H9 (cell line): ENCODE data around the gene SH3TC2. TPM values are rescaled to one million over a fixed set of nuclear protein-coding genes. Genes with fewer than 3 reads are reported as not detected.

Experiments used
- DNase-seq: peaks from one replicate; pipeline ENCODE4 v3.0.0-alpha.2; 2017
- H2AFZ ChIP-seq: one replicate; pipeline ENCODE4 v1.6.1; 2013; ENCODE audit warnings: mild to moderate bottlenecking, low read length, control low read depth, moderate library complexity
- H2AK5ac ChIP-seq: 2 replicates; pipeline ENCODE4 v1.6.1; 2013; ENCODE audit warnings: low read length, control low read depth, mixed read lengths; ENCODE audit not compliant: insufficient read length
- H2BK120ac ChIP-seq: one replicate; pipeline ENCODE4 v1.6.1; 2013; ENCODE audit warnings: low read depth, mild to moderate bottlenecking, low read length, control low read depth, inconsistent platforms; ENCODE audit not compliant: poor library complexity, severe bottlenecking
- H2BK12ac ChIP-seq: 2 replicates; pipeline ENCODE4 v1.6.1; 2013; ENCODE audit warnings: low read length, control low read depth, mixed read lengths, low read depth; ENCODE audit not compliant: insufficient read length
- H2BK15ac ChIP-seq: 2 replicates; pipeline ENCODE4 v1.6.1; 2013; ENCODE audit warnings: low read depth, low read length, control low read depth
- H2BK20ac ChIP-seq: one replicate; pipeline ENCODE4 v1.6.1; 2013; ENCODE audit warnings: low read depth, mild to moderate bottlenecking, low read length, control low read depth, inconsistent platforms; ENCODE audit not compliant: poor library complexity, severe bottlenecking
- H2BK5ac ChIP-seq: 2 replicates; pipeline ENCODE4 v1.6.1; 2013; ENCODE audit warnings: low read length, control low read depth, mixed read lengths; ENCODE audit not compliant: insufficient read length
- H3K14ac ChIP-seq: 2 replicates; pipeline ENCODE4 v1.6.1; 2013; ENCODE audit warnings: low read length, control low read depth; ENCODE audit not compliant: insufficient read depth
- H3K18ac ChIP-seq: 2 replicates; pipeline ENCODE4 v1.6.1; 2013; ENCODE audit warnings: low read depth, mild to moderate bottlenecking, mixed read lengths, low read length, control low read depth; ENCODE audit not compliant: insufficient read length
- H3K23ac ChIP-seq: 2 replicates; pipeline ENCODE4 v1.6.1; 2013; ENCODE audit warnings: low read length, control low read depth, mixed read lengths, low read depth; ENCODE audit not compliant: insufficient read length
- H3K23me2 ChIP-seq: 2 replicates; pipeline ENCODE4 v1.6.1; 2013; ENCODE audit warnings: low read depth, mild to moderate bottlenecking, mixed read lengths, low read length, control low read depth; ENCODE audit not compliant: insufficient read length, poor library complexity, severe bottlenecking
- H3K27ac ChIP-seq: 2 replicates; pipeline ENCODE4 v1.5.1; 2013; ENCODE audit warnings: low read length, control low read depth, mixed read lengths, low read depth; ENCODE audit not compliant: insufficient read length
- H3K27me3 ChIP-seq: 2 replicates; pipeline ENCODE4 v1.6.1; 2013; ENCODE audit warnings: low read length, control low read depth, inconsistent platforms; ENCODE audit not compliant: insufficient read depth
- H3K4ac ChIP-seq: 2 replicates; pipeline ENCODE4 v1.6.1; 2013; ENCODE audit warnings: low read depth, mild to moderate bottlenecking, control low read depth, inconsistent platforms, low read length, moderate library complexity
- H3K4me1 ChIP-seq: 2 replicates; pipeline ENCODE4 v1.6.1; 2013; ENCODE audit warnings: low read length, control low read depth, inconsistent platforms; ENCODE audit not compliant: insufficient read depth
- H3K4me2 ChIP-seq: 2 replicates; pipeline ENCODE4 v1.6.1; 2013; ENCODE audit warnings: low read length, control low read depth, mixed read lengths; ENCODE audit not compliant: insufficient read length, insufficient read depth
- H3K56ac ChIP-seq: 2 replicates; pipeline ENCODE4 v1.6.1; 2013; ENCODE audit warnings: low read depth, mild to moderate bottlenecking, mixed read lengths, low read length, control low read depth; ENCODE audit not compliant: insufficient read length
- H3K79me1 ChIP-seq: 2 replicates; pipeline ENCODE4 v1.6.1; 2013; ENCODE audit warnings: low read depth, mild to moderate bottlenecking, moderate library complexity, low read length, control low read depth, inconsistent platforms; ENCODE audit not compliant: insufficient read depth, poor library complexity, severe bottlenecking
- H3K79me2 ChIP-seq: 2 replicates; pipeline ENCODE4 v1.6.1; 2013; ENCODE audit warnings: low read length, control low read depth, inconsistent platforms; ENCODE audit not compliant: insufficient read depth
- H3K9ac ChIP-seq: 2 replicates; pipeline ENCODE4 v1.6.1; 2013; ENCODE audit warnings: low read length, control low read depth, mixed read lengths; ENCODE audit not compliant: insufficient read length; ENCODE audit errors: extremely low read depth
- H3K9me3 ChIP-seq: one replicate; pipeline ENCODE4 v1.6.1; 2013; ENCODE audit warnings: low read depth, low read length, inconsistent platforms; ENCODE audit not compliant: control insufficient read depth
- H3T11ph ChIP-seq: one replicate; pipeline ENCODE4 v1.6.1; 2013; ENCODE audit warnings: mild to moderate bottlenecking, low read length, control low read depth, inconsistent platforms
- H4K20me1 ChIP-seq: one replicate; pipeline ENCODE4 v1.6.1; 2013; ENCODE audit not compliant: control insufficient read depth, insufficient read length, insufficient read depth
- H4K5ac ChIP-seq: 2 replicates; pipeline ENCODE4 v1.6.1; 2013; ENCODE audit warnings: low read depth, mild to moderate bottlenecking, mixed read lengths, low read length, control low read depth; ENCODE audit not compliant: insufficient read length
- H4K8ac ChIP-seq: replicated peaks from 2 replicates; pipeline ENCODE4 v1.6.1; 2013; ENCODE audit warnings: low read length, control low read depth, mixed read lengths, low read depth; ENCODE audit not compliant: insufficient read length
- H4K91ac ChIP-seq: 2 replicates; pipeline ENCODE4 v1.6.1; 2013; ENCODE audit warnings: low read depth, mild to moderate bottlenecking, moderate library complexity, mixed read lengths, low read length, control low read depth; ENCODE audit not compliant: insufficient read length
- H3K27ac Mint-ChIP-seq, 3 experiments: 2 replicates in 2 of 3; 3 replicates in 1 of 3; pipeline ENCODE4 v1.8.0; 2020 to 2021; ENCODE audit warnings: mixed read lengths in 3 of 3, mild to moderate bottlenecking in 1 of 3, moderate library complexity in 1 of 3
- H3K27me3 Mint-ChIP-seq: 2 replicates; pipeline ENCODE4 v1.8.0; 2021; ENCODE audit warnings: low read depth, mild to moderate bottlenecking, moderate library complexity, mixed read lengths
- H3K36me3 Mint-ChIP-seq, 3 experiments: 2 replicates in 2 of 3; 3 replicates in 1 of 3; pipeline ENCODE4 v1.8.0; 2020 to 2021; ENCODE audit warnings: low read depth in 3 of 3, mixed read lengths in 3 of 3; ENCODE audit not compliant: insufficient read depth in 1 of 3
- H3K4me1 Mint-ChIP-seq, 2 experiments: 2 replicates each; pipeline ENCODE4 v1.8.0; 2020; ENCODE audit warnings: mixed read lengths in 2 of 2
- H3K4me3 Mint-ChIP-seq, 2 experiments: 2 replicates in 1 of 2; 3 replicates in 1 of 2; pipeline ENCODE4 v1.8.0; 2020 to 2021; ENCODE audit warnings: mild to moderate bottlenecking in 2 of 2, mixed read lengths in 2 of 2, moderate library complexity in 1 of 2
- H3K9me3 Mint-ChIP-seq, 2 experiments: 2 replicates in 1 of 2; 3 replicates in 1 of 2; pipeline ENCODE4 v1.8.0; 2020; ENCODE audit warnings: mild to moderate bottlenecking in 2 of 2, mixed read lengths in 2 of 2, moderate library complexity in 1 of 2
- CTCF ChIP-seq: fragments of 200-600 bp; sonication (generic); conservative IDR thresholded peaks from 3 replicates; pipeline ENCODE4 v1.8.0; 2021; ENCODE audit warnings: antibody characterized with exemption, mild to moderate bottlenecking
- WGBS: extraction: QIAGEN DNeasy Blood & Tissue Kit; methylation state at CpG from one replicate; pipeline ENCODE4 v1.1.7; 2013; ENCODE audit warnings: missing lambda C conversion rate, low lambda C conversion rate, mixed read lengths; ENCODE audit not compliant: insufficient read length; ENCODE audit errors: extremely low coverage; 5-methylcytosine and 5-hydroxymethylcytosine counted together
- total RNA-seq: library from RNA; stranded (reverse); gene quantifications from 2 replicates; pipeline ENCODE4 v1.2.1, GENCODE V29; 2021

The SH3TC2 gene
- total RNA-seq, 1 experiment from 2014 or later, result not detected

GRCh38 chr5:148967783-148968182 is 95.1 kb downstream of the SH3TC2 start:
- H3T11ph ChIP-seq, result no peak overlapping the region
- H3K4me1 Mint-ChIP-seq, result peaks cover 15 to 24% of the 10 kb centered on the region in 2 experiments
- H3K27me3 ChIP-seq, result no peaks in the 10 kb centered on the region
- no peaks in the 10 kb centered on the region for H3K79me2 ChIP-seq
- H3K27me3 Mint-ChIP-seq, result no peaks in the 10 kb centered on the region; the same call in none of the 2 replicates
- H3K23ac ChIP-seq, result no peak overlapping the region
- H3K27ac ChIP-seq, result no peak overlapping the region
- H2BK20ac ChIP-seq, result no peak overlapping the region
- H3K9ac ChIP-seq, result no peak overlapping the region
- no peak overlapping the region for H4K5ac ChIP-seq
- no peak overlapping the region for H3K4me2 ChIP-seq
- WGBS, result no CpG with 5 or more reads among the region's 4 CpGs
- no peak overlapping the region for H3K4me3 Mint-ChIP-seq
- H4K8ac ChIP-seq, result no peak overlapping the region
- no peak overlapping the region for H3K18ac ChIP-seq
- no peaks in the 10 kb centered on the region for H3K9me3 Mint-ChIP-seq
- H2AFZ ChIP-seq, result no peak overlapping the region
- no peak for DNase-seq
- no peak overlapping the region for H3K56ac ChIP-seq
- no peaks in the 10 kb centered on the region for H3K9me3 ChIP-seq
- H2BK15ac ChIP-seq, result no peak overlapping the region
- H4K20me1 ChIP-seq, result no peaks in the 10 kb centered on the region
- H4K91ac ChIP-seq, result no peak overlapping the region
- H2BK5ac ChIP-seq, result no peak overlapping the region
- peaks cover 5% of the 10 kb centered on the region; the same call in 1 of the 2 replicates for H3K4me1 ChIP-seq
- no peak overlapping the region for H2AK5ac ChIP-seq
- no peaks in the 10 kb centered on the region for H3K23me2 ChIP-seq
- no peak overlapping the region for H2BK12ac ChIP-seq
- no peak overlapping the region for H3K14ac ChIP-seq
- H3K4ac ChIP-seq, result no peak overlapping the region
- no peak overlapping the region for H3K27ac Mint-ChIP-seq
- no peaks in the 10 kb centered on the region for H3K36me3 Mint-ChIP-seq
- H2BK120ac ChIP-seq, result no peak overlapping the region
- no peak for TF ChIP-seq CTCF
- H3K79me1 ChIP-seq, result no peaks in the 10 kb centered on the region
